ENCODE results near the gene RPRD1B. TPM values are rescaled to one million over a fixed set of nuclear protein-coding genes. Genes with fewer than 3 reads are reported as not detected.

Gene RPRD1B
- 10 to 100 TPM; 17.2 to 22.0 TPM for total RNA-seq

DNA sequence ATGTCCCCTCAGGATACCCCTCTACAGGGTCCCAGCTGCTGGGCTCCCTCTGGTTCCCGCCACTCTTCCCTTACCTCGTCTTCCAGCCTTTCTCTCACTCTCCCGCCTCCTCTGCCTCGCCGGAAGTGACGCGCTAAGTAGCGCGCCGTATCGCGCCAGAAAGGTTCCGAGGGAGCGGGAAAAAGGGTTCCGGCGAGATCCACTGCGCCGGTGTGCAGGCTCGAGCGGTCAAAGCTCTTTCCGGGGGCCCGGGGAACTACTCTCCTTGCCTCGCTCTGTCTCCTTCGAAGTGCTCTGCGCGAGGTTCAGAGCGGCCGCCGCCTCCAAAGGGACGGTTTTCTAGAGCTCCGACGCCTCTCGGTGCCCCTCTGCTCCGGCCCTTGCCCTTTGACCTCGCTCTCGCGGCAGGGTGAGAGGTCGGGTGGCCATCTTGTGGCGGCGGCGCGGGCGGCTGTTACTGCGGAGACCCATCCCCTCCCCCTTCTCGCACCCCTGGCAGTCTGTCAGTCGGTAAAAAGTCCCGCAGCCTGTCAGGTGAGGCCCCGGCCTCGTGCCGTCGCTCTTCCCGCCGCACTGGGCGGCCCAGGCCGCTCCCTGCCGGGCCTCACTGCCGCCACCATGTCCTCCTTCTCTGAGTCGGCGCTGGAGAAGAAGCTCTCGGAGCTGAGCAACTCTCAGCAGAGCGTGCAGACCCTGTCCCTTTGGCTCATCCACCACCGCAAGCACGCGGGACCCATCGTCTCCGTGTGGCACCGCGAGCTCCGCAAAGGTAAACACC lies at the start of gene RPRD1B, which contains the start of gene TTI1:
RPRD1B (plus strand) TSS at position 417 of the 778 bp plus-strand sequence; CDS start at position 619, 202 bp downstream.
TTI1 (minus strand) TSS at position 127 of the 778 bp plus-strand sequence. CDS start 19,640 bp downstream, outside the sequence.

Small RNA genes lying within 50 kb of the gene (small RNA-seq; reads per million reads assigned to genes)
- 0 reads per million in 2 donors for gene RN7SL237P

Other genes starting within 250 kb of the RPRD1B start
- gene VSTM2L, start 130.6 kb upstream of the RPRD1B start, total RNA-seq: 1 to 10 TPM in 1 of 2 donors, under 1 TPM in 1; 0.33 to 4.5 TPM
- gene TTI1, start 290 bp upstream of the RPRD1B start, total RNA-seq: 10 to 100 TPM; 16.2 to 31.3 TPM
- 10 to 100 TPM; 13.1 to 20.0 TPM for gene TGM2, start 131.5 kb downstream of the RPRD1B start, total RNA-seq
- 1 to 10 TPM; 1.3 to 1.7 TPM for gene KIAA1755, start 227.0 kb downstream of the RPRD1B start, total RNA-seq